ENCODE results near the gene UTP25. TPM values are rescaled to one million over a fixed set of nuclear protein-coding genes. Genes with fewer than 3 reads are reported as not detected.

Gene UTP25
- total and polyA plus RNA-seq, 2 donors (not counting 3 experiments of a cell fraction or from before 2014, with no cell fraction given): 6.6 to 11.7 TPM

- Histone ChIP-seq H3K9me1 (replicated peaks; ENCODE audit: control insufficient read depth, extremely low read depth, insufficient read depth, low read length) (no peaks in the 10 kb centered on the region), H4K20me1 (replicated peaks; ENCODE audit: control insufficient read depth, extremely low read depth, insufficient read depth, low read length) (no peaks in the 10 kb centered on the region), H3K4me3 (replicated peaks in 1 of 3; ENCODE audit: insufficient read depth in 1 of 3, low read depth in 1 of 3, low read length in 3 of 3) (no peak overlapping the region), H3K9me3 (replicated peaks; ENCODE audit: control insufficient read depth, insufficient read depth, low read length) (no peaks in the 10 kb centered on the region), H3K4me1 (ENCODE audit: control insufficient read depth, extremely low read depth, insufficient read depth, low read length) (peaks cover 21% of the 10 kb centered on the region), H3K9ac (replicated peaks; ENCODE audit: extremely low read depth, insufficient read depth, low read length) (peak overlapping the region; percentile 18), H2AFZ (ENCODE audit: low read depth, low read length) (peak overlapping the region; percentile 33), H3K27me3 (ENCODE audit: control insufficient read depth in 2 of 2, insufficient read depth in 2 of 2, low read length in 2 of 2) (peaks cover 0 to 8% of the 10 kb centered on the region in 2 experiments), H3K4me2 (ENCODE audit: insufficient read depth, low read length) (peak overlapping the region; percentile 29), H3K27ac (ENCODE audit: insufficient read depth, low read depth, low read length) (peak overlapping the region; percentile 71), H3K36me3 (ENCODE audit: control insufficient read depth in 2 of 2, extremely low read depth in 1 of 2, insufficient read depth in 2 of 2, low read length in 2 of 2) (no peaks in the 10 kb centered on the region), H3K79me2 (ENCODE audit: control insufficient read depth, insufficient read depth, low read length) (no peaks in the 10 kb centered on the region)
- CTCF ChIA-PET: interaction anchor here (0.6 to 2.1 kb wide), 3 partner anchors 8 to 24 kb away, joined by 3 to 11 read pairs (median 9); no protein-coding TSS in a partner anchor
- intact Hi-C loops (cut with micrococcal nuclease) (loop anchor here (1.0 to 5.0 kb wide), 6 partner anchors 9 to 115 kb away; partner anchors contain the start of gene SYT14), dilution Hi-C loops (cut with MboI; ENCODE audit: extremely low pct_ligation_motif_present, low sequenced_read_pairs) (no loop called here)
- peak; percentile 44 for DNase-seq (ENCODE audit: low read depth, low spot score)
- POLR2A ChIA-PET: no interaction called here
- FAIRE-seq: no peak
- TF ChIP-seq FOS (IDR thresholded peaks at IDR 0.05; ENCODE audit: borderline replicate concordance, insufficient read depth, low read length) (no peak), MAX (IDR thresholded peaks at IDR 0.05; ENCODE audit: insufficient read depth, insufficient read length) (no peak), MYC (IDR thresholded peaks at IDR 0.05; ENCODE audit: low read depth, low read length) (no peak), JUN (IDR thresholded peaks at IDR 0.05; ENCODE audit: borderline replicate concordance, insufficient read depth, insufficient read length, low read depth) (no peak), POLR2AphosphoS5 (IDR thresholded peaks at IDR 0.05; ENCODE audit: insufficient read depth, low read depth, low read length) (no peak), POLR2A (IDR thresholded peaks at IDR 0.05; ENCODE audit: low read depth, low read length) (no peak), GATA2 (IDR thresholded peaks at IDR 0.05; ENCODE audit: insufficient read depth, insufficient read length, low read depth, low read length) (no peak), EZH2 (IDR thresholded peaks at IDR 0.05; ENCODE audit: borderline replicate concordance, low read depth, low read length, severe bottlenecking) (no peak), CTCF (IDR thresholded peaks at IDR 0.05; ENCODE audit: extremely low read depth in 1 of 2, insufficient read depth in 1 of 2, low read depth in 1 of 2, low read length in 2 of 2) (no peak)
- BruUV-seq (replicated peaks): TSS peak; percentile 90
These were observed 56.5 kb downstream of the UTP25 start for GRCh38 chr1:209884249-209884648.

Data from endothelial cell of umbilical vein (primary cell).